ENCODE results near the gene SLX4. TPM values are rescaled to one million over a fixed set of nuclear protein-coding genes. Genes with fewer than 3 reads are reported as not detected.
A peak's percentile ranks its signal among the peaks of the same experiment; 100 is the strongest.

The SLX4 gene
- total RNA-seq, 1 donor from 2014 or later = 1.3 TPM

DNA sequence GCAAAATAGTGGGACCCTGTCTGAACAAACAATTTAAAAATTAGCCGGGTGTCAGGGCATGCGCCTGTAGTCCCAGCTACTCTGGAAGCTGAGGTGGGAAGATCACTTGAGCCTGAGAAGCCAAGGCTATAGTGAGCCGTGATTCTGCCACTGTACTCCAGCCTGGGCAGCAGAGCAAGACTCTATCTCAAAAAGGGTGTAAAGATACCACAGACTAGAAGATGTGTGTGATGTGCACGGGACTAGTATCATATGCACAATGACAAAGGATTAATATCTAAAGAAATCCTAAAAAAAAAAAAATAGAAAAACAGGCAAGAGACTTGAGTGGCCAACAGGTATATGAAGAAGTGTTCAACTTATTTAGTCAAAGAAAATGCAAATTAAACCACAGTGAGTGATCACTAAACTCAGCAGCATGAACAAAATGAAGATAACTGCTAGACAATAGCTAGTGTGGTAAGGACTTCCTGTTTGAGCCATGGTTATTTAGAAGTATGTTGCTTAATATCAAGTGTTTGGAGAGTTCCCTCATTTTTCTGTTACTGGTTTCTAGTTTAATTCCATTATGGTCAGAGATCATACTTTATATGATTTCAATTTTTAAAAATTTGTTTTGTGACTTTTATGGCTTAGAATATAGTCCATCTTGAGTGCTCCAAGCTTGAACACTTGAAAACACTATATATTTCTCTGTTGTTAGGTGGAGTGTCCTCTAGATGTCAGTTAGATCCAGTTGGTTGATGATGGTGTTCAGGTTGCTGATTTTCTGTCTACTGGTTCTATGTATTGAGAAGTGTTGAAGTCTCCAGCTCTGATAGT lies 14.7 kb upstream of the SLX4 start:
- Histone ChIP-seq H3K4me3 (ENCODE audit: low read depth, low read length) (no peak overlapping the region), H3K27me3 (ENCODE audit: control insufficient read depth, insufficient read depth, low read length) (no peaks in the 10 kb centered on the region), H3K36me3 (ENCODE audit: control insufficient read depth, insufficient read depth, low read length) (no peaks in the 10 kb centered on the region)
- no peak for FAIRE-seq
- peak; percentile 12 for DNase-seq (ENCODE audit: low read depth)
- TF ChIP-seq, protein P1, sequence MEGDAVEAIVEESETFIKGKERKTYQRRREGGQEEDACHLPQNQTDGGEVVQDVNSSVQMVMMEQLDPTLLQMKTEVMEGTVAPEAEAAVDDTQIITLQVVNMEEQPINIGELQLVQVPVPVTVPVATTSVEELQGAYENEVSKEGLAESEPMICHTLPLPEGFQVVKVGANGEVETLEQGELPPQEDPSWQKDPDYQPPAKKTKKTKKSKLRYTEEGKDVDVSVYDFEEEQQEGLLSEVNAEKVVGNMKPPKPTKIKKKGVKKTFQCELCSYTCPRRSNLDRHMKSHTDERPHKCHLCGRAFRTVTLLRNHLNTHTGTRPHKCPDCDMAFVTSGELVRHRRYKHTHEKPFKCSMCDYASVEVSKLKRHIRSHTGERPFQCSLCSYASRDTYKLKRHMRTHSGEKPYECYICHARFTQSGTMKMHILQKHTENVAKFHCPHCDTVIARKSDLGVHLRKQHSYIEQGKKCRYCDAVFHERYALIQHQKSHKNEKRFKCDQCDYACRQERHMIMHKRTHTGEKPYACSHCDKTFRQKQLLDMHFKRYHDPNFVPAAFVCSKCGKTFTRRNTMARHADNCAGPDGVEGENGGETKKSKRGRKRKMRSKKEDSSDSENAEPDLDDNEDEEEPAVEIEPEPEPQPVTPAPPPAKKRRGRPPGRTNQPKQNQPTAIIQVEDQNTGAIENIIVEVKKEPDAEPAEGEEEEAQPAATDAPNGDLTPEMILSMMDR (IDR thresholded peaks at IDR 0.05; ENCODE audit: insufficient read depth, low read length, severe bottlenecking) = no peak

DNA sequence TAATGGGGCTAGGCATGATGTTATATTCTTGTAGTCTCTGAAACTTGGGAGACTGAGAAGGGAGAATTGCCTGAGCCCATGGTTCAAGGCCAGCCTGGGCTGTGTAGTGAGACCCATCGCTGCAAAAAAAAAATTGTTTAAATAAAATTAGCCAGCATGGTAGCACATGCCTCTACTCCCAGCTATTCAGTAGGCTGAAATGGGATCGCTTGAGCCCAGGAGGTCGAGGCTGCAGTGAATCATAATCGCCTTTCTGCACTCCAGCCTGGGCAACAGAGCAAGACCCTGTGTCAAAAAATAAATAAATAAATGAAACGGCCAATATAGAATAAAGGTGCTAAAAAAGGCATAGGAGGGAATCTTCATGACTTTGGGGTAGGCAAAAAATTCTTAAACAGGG lies 13.9 kb upstream of the SLX4 start:
- Histone ChIP-seq H3K36me3 (ENCODE audit: control insufficient read depth, insufficient read depth, low read length) (no peaks in the 10 kb centered on the region), H3K4me3 (ENCODE audit: low read depth, low read length) (no peak overlapping the region), H3K27me3 (ENCODE audit: control insufficient read depth, insufficient read depth, low read length) (no peaks in the 10 kb centered on the region)
- TF ChIP-seq, protein P1 (IDR thresholded peaks at IDR 0.05; ENCODE audit: insufficient read depth, low read length, severe bottlenecking) = no peak
- FAIRE-seq (no peak), DNase-seq (ENCODE audit: low read depth) (no peak)

- no peak for DNase-seq (ENCODE audit: low read depth)
- Histone ChIP-seq H3K27me3 (ENCODE audit: control insufficient read depth, insufficient read depth, low read length) (no peaks in the 10 kb centered on the region), H3K4me3 (ENCODE audit: low read depth, low read length) (no peak overlapping the region), H3K36me3 (ENCODE audit: control insufficient read depth, insufficient read depth, low read length) (no peaks in the 10 kb centered on the region)
- TF ChIP-seq, protein P1 (IDR thresholded peaks at IDR 0.05; ENCODE audit: insufficient read depth, low read length, severe bottlenecking) = no peak
- FAIRE-seq = no peak
Measured at GRCh38 chr16:3623642-3624041, 12.2 kb upstream of the SLX4 start.

- TF ChIP-seq, protein P1 (IDR thresholded peaks at IDR 0.05; ENCODE audit: insufficient read depth, low read length, severe bottlenecking) = no peak
- no peaks in the 10 kb centered on the region for H3K27me3 ChIP-seq (ENCODE audit: control insufficient read depth, insufficient read depth, low read length)
- peaks cover 2% of the 10 kb centered on the region for H3K36me3 ChIP-seq (ENCODE audit: control insufficient read depth, insufficient read depth, low read length)
- no peak overlapping the region for H3K4me3 ChIP-seq (ENCODE audit: low read depth, low read length)
- FAIRE-seq = no peak
- DNase-seq (ENCODE audit: low read depth) = peak; percentile 84
Measured at GRCh38 chr16:3618769-3619141, 7.3 kb upstream of the SLX4 start.

- Histone ChIP-seq H3K36me3 (ENCODE audit: control insufficient read depth, insufficient read depth, low read length) (peaks cover 2% of the 10 kb centered on the region), H3K4me3 (ENCODE audit: low read depth, low read length) (peak overlapping the region; percentile 86), H3K27me3 (ENCODE audit: control insufficient read depth, insufficient read depth, low read length) (no peaks in the 10 kb centered on the region)
- TF ChIP-seq, protein P1 (IDR thresholded peaks at IDR 0.05; ENCODE audit: insufficient read depth, low read length, severe bottlenecking) = no peak
- FAIRE-seq (no peak), DNase-seq (ENCODE audit: low read depth) (no peak)
Measured at GRCh38 chr16:3612510-3613466, 1.4 kb upstream of the SLX4 start.
